ENCODE measurements around the gene TTLL5.

Gene TTLL5

DNA sequence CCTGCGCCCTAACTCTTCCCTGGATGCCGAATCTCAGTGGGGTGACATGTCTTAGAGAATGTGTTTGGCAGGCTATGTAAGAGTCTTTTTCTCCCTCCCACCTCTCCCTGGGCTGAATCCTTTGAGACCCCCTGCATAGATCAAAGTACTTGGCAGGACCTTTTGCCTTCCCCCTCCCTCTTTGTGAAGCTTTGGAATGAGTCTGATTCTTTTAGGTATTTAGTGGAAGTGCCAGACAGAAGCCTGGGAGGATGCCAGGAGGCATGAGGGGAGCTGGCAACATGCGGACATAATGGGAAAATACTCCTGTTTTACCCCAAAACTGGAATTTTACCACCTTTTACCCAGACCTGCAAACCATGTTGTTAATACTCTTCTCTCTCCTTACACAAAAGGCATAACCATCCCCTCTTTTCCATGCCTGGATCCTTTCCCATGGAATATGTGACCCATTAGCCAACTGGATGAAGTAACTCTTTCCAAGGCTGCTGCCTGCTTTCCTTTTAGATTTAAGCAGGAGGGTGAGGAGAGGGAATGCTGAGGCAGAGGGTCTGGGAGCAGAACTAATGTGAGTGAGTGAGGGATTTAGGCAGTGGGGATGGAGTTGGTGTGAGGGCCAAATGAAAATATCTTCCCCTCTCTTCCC is 41.7 kb downstream of the TTLL5 start:
- DNase-seq (ENCODE audit: low read depth) = no peak

DNA sequence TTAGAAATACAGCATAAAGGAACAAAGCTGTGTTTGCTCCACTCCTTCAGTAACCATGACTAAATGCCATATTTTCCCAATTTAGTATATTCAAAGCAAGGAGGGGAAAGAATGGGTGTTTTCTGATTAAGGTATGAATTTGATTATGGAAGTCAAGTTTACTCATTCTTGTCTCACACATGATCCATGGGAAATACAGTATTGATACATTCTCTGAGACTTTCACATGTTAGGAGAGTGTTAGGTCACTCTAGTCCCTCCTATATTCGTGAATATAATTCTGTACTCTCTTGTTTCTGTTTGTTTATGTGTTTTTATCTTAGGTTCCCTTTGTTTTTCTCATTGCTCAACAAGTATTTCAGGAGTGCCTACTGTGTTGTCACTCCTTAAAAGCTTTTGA is 42.4 kb downstream of the TTLL5 start:
- no peak for DNase-seq (ENCODE audit: low read depth)

DNA sequence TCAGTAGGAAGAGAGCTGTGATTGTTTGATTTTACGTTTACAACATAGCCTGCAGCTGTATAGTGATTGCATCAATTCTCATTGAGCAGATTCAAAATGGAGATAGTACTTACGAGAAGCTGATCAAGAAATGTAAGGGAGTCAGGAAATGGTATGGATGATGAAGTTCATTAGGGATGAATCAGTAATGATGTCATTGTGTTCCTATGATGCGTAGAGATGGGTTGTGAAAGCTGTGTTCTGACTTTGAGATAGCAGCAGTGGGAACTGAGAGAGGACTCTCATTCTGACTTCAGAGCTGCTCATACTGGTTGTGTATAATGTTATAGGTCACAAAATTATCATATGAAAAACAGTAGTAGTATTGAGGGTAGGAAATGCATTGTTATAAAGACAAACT is 44.0 kb downstream of the TTLL5 start:
- DNase-seq (ENCODE audit: low read depth) = no peak

DNA sequence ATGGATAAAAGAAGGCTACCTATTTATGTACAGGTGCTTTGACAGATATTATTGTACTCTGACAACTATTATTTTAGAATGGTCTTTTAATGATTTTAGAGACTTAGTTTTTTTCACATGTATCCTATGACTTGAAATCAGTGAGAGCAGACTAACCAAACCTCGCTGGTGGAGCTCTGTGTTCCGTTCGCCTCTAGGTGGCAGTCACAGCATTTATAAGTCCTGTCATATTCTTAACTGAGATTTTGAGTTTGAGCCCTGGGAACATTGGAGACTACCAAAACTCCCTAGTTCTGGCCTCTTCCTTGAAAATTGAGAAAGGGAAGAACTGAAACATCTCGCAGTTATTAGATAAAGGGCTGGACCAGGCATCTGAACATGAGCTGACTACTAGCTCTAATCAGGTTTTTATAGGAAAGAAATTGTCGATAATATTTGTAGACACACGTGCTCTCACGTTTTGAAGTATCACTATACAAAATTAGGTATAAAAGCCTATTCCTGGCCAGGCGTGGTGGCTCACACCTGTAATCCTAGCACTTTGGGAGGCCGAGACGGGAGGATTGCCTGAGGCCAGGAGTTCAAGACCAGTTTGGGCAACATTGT is 48.3 kb downstream of the TTLL5 start:
- peak; percentile 36 for DNase-seq (ENCODE audit: low read depth)

DNA sequence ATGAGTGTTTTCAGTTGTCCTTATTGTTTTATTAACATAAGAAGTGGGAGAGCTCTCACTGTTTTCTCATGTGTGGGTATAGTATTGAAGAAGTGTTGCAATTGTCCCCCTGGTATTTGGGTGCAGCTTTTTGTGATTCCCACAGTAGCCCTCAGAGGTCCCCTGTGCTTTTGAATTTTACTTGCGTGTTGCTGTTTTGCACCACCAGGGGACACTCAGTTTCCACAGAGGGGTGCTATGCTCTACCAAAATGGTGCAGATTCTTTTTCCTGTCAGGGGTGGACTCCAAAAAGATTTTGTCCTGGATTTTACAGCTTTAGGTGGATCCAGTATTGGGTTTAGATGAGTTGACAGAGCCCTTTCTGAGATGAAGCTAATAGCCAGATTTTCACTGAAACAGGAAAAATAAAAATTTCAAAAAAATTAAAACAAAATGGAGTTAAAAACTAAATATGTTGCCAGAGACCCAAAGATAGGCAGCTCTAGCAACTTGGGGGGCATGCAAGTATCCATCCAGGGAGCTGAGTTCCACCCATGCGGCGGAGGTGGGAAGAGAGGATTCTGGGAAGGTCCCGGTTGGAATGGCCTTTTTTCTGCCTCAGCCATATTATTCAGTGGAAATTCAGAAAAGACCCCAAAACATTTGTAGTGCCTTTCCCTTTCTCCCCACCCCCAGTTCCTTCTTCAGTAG is 50.2 kb downstream of the TTLL5 start:
- DNase-seq (ENCODE audit: low read depth) = no peak

DNA sequence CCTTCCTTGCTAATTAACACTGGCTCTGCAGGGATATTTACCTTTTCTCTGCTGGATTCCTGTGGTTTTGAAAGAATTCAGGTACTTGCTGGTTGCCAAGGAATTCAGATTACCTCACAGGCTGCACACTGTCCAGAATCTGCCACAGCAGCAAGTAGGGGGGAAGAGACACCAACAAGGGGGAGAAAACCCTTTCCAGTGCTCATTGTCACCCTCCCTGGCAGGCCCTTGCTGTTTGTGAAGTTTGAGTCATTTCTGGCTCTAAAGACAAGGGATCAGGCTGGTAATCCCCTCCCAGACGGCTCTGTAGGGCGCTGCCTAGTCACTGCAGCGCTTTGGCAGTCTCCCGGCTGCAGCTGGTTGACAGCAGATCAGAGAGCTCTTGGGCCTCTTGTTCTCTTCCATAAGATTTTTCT is 50.8 kb downstream of the TTLL5 start:
- DNase-seq (ENCODE audit: low read depth) = no peak

DNA sequence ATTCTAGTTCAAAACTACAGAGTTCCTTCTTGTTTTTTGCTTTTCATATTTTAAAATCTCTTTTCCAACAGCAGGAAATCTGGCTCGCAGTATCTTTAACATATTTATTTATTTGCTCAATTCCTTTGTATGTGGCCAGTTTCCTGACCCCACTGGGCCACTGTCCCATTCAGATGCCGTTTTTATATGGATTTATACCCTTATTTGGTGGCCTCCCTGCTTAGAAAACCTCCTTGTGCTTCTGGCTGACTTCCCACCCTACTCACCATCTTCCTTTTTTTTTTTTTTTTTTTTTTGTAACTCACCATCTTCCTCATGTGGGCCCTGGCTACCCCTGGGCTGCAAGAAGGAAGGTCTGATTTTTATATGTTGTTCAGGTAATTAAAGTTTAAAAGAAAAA is 53.9 kb downstream of the TTLL5 start:
- DNase-seq (ENCODE audit: low read depth) = no peak

DNA sequence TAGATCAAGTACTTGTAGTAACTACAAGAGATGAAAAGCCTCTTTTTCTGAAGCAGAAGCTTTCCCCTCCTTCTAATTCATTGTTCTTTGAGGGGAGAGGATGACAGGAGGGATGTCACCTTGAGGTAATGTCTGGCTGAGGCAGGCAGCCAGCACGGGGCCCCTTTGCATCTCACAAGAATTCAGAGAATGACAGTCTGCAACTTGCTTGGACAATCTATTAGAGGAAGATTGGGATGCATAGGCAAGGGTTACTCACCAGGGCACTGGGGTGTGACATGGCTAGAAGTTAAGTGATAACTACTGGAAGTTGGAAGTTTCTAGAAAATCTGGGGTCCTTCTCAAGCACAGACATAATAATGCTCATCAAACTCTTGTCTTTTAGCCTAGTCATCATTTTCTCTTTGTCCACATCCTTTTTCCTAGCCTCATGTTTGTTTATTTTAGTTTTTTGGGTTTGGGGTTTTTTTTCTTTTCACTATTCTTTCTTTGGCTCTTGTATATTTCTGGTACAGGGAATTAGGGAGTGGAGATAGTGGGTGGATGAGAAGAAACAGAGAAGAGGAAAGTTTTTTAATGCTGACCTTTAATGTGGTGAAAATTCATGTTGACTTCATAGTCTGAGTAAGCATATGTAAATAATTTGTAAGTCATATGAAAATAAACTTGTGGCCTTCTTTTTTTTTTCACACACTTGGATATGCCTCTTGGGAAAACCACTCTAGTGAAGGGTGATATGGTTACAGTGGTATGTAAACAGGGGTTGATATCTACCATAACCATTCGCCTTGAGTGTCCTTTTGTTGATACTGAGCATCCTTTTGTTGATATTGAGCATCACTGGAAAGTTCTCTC is 55.1 kb downstream of the TTLL5 start:
- no peak for DNase-seq (ENCODE audit: low read depth)

DNA sequence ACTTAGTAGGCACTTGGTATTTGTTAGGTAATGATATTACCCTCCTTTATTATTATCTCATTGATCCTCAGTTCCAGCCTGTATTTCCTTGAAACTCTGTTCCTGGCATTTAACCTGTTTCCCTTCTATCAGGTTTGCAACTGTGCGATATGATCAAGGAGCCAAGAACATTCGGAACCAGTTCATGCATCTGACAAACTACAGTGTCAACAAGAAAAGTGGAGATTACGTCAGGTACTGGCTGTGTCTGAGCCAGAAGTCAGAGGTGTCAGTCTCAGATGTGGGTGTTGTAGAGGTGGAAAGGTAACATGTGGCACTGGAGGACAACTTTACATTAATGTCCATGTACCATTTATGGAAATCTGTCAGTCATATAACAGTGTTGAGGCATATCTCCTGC is 56.7 kb downstream of the TTLL5 start:
- no peak for DNase-seq (ENCODE audit: low read depth)

DNA sequence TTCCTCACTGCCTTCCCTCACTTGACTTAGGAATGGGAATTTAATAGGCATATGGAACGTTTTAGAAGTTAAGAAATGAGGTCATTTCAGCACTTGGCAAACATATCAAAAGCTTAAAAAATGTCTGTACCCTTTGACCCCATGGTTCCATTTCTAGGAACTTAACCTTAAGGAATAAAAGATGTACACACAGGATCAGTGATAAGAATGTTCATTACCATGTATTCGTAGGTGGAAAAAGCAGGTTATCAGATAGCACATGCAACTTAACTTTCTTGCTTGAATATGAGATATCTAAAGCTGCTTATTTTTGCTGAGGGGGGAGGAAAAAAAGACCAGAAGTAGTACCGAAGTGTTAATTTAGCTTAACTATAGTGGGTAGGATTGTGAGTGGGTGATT is 57.2 kb downstream of the TTLL5 start:
- no peak for DNase-seq (ENCODE audit: low read depth)

DNA sequence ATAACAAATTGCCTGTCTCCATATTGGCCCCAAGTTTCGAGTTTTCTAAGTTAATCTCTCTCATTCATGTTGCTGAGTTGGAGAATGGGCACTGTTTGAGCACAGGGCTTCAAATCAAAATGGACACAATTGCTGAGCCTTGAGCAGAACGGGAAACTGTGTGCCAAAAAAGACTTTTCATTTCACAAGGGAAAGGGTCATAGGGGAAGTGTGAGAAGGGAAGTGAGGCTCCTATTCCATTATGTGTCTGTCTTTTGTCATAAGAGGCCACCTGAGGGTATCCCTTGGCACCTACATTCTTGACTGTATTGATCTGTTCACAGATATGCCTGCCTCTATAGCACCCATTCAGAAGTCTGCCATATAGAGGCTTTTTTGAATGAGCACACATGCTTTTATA is 59.1 kb downstream of the TTLL5 start:
- no peak for DNase-seq (ENCODE audit: low read depth)

DNA sequence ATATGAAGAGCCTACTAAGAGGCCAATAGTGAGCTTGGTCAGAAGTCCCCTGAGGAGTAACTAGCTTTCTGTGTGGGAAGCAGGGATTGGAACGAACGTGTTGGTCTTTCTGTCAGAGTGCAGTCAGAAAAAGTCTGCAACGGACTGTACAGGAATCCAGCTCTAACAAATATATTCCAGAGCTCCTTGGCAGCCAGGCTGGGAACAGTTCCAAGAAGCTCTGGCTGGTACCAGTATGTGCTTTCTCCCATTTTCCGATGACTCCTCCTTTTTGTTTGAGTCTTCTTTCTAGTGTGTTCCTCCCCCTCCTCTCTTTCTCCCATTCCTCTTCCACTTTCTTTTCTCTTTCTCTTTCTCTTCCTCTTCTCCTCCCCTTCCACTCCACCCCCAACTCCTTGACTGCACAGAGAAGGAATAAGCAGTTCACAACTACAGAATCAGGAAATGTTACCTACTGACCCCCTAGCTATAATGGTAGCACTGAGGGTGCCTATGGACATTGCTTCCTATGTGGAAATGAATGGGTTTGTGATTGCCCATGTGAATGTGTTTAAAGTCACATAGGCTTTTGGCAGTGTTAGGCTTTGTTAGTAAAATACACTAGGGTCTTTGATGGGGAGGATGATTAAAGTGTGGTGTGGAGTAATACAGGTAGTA is 59.9 kb downstream of the TTLL5 start:
- no peak for DNase-seq (ENCODE audit: low read depth)

DNA sequence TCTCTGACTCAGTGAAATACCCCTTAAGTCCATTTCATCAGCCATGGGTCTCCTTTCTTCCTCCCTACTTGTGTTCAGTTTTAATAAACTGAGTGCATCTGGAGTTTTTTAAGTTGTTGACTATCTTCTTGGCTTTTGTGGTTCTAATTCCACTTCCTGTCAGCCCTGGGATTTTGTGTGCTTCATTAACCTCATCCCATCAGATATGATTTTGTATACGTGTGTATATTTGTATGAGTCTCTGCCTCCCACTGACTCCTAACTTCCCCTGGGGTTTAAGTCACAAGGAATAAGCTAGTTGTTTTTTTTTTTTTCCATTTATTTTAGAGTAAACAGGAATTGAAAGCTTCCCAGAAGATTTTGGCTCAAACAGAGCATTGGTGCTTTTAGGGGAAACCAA is 62.7 kb downstream of the TTLL5 start:
- no peak for DNase-seq (ENCODE audit: low read depth)

DNA sequence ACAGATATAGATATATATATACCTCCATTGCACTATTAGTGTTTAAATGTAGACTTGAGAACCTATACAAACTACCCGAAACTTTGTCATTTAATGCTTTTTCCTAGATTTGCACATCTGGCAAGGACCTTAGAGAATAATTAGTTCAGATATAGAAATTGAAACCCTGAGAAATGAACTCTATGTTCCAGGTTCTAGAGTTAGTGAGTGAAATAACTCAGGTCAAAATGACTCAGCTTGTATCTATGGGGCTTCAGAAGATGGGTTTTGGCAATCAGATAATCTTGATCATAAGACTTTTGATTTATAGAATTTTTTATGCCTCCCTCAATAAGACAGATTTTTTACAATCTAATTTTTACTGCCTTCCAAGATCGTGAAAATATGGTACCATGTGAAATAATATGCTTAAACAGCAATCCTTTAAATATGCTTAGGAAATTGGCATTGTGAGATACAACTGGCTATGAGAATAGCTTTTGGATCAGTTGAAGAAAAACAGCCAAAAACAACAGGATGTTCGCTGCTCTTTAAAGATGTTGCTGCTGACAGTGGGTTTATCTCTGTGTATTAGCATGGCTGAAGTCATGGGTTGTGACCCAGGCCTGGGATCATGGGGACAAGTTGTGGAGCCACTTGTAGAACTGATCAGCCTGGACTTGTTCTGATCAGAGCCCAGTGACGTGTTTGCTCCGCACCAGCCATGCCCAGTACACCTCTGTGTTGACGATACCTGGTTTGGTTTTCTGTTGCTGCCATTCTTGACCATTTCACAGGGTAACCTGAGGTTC is 63.6 kb downstream of the TTLL5 start:
- no peak for DNase-seq (ENCODE audit: low read depth)

DNA sequence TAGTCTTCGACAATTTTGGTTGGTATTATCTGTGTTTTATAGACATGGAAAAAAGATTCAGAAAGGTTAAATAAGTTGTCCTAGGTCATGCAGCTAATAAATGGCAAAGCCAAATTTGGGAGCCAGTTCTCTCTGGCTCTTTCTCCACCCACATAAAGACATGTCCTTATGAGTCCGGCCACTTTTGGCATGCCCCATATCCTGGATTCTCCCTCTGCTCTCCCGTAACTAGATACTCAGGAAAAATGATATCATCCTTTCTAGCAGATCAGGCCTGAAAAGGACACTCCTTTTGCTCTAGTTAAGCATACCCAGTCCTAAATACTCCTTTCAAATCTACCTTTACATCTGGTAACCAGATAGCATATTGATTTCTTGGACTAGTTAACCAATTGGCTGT is 64.4 kb downstream of the TTLL5 start:
- no peak for DNase-seq (ENCODE audit: low read depth)

DNA sequence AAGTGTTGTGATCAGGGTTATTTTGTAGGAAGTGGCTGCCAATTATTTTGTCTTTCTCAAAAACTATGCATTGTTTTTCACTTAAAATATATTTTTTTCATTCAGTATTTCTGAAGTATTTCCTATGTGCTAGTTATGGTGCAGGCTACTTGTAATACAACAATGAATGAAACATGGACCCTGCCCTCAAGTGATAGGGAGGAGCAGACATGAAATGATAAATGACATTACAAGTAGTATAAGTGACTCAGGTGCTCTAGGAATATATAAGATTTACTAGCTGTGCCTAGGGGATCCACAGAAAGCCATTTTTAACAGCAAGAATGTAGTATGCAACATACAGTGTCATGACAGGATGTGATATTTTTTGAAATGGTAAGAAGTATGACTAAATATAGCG is 65.3 kb downstream of the TTLL5 start:
- DNase-seq (ENCODE audit: low read depth) = no peak

DNA sequence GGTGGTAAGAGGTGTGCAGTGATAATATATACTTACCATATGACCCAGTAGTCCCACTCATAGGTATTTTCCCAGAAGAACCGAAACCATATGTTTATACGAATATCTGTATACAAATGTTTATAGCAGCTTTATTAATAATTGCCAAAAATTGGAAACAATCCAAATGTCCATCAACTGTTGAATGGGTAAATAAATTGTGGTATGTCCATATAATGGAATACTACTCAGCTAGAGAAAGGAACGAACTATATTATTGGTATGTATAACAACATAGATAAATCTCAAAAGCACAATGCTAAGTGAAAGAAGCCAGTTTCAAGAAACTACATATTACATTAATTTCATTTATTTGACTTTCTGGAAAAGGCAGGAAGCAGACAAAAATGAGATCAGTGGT is 66.1 kb downstream of the TTLL5 start:
- DNase-seq (ENCODE audit: low read depth) = no peak

DNA sequence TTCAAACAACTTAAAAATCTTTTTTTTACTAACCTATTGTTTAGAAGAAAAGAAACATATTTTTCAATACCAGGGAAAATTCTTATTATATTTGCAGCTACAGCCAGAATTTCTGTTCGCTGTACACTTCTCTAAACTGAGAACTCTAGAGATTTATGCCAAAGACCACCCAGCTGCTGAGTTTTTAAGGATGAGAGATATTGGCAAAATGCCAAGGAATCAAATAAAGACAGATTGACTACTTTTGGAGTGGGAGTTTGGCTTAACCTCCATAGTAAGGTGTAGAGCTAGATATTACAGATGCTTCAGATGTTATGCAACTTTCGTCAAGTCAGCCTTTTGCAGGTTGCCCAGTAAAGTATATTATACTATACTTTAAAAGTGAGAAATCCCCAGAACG is 71.8 kb downstream of the TTLL5 start:
- no peak for DNase-seq (ENCODE audit: low read depth)

DNA sequence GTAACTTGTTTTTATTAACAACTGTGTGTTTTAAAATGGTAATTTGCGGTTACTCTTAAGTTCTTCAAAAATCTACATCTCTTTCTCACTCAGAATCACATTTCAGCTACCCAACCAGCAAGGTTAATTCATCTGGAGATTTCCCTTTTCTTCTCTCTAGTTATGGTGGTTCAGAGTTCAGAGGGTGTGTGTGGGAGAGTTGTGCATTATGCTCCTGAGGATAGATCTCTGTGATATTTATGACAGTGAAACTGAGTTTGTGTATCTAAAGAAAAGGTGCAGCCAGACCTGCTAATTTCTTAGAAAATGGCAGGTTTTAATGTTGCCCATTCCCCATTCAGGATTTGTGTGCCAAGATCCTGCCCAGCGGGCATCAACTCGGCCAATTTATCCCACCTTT is 73.8 kb downstream of the TTLL5 start:
- no peak for DNase-seq (ENCODE audit: low read depth)

DNA sequence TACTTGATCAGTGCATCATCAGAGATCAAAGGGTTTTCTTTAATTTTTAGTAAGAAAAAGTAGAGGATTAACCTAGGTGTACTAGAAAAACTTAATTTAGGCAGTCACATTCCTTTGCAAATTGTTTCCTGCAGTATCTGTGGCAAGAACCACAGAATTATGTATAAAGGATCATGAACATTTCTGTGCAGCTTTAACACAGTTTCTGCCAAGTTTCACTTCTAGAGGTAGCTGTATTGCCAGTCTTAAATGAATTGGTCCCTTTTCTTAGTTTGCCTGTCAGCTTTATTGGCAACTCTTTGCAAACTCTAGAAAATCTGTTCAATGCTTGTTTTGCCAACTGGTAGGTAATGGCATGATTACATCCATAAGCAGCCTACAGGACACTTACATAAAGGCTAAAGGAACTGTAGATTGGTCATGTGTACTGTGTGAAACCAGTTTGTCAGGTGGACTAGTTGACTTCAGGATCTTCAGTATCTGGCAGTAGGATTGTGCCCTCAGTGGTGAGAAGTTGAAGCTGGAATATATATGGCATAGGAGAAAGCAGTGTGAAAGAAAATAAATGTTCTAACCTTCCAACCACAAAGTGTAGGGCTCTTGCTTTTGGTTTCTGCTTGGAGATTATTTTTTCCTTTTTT is 75.9 kb downstream of the TTLL5 start:
- no peak for DNase-seq (ENCODE audit: low read depth)

DNA sequence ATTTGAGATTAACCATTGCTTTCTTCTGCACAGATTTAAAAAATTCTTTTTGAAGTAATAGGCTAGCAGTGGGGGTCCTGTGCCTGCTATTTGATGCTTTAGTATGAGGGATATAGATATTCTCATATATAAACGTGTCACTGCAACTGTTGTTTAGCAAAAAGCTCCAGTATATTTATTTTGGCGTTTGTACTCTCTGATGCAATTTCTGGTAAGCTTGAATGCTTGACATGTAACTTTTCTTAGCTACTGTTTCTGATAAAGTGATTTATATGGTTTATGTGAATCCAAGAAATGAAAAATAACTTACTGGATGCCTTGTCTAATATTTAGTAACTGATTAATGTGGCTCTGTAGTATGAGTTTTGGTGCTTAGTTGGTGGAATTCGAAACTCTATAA is 77.1 kb downstream of the TTLL5 start:
- no peak for DNase-seq (ENCODE audit: low read depth)
